Embryonic facial prominence (tissue), 1 donor: Measurements from ENCODE around the gene ZCCHC10.
"Not testable (repeated sequence)": the region's sequence is repeated elsewhere in the genome, so short reads cannot be mapped to it uniquely, and the experiment has no call there.

ENCODE experiments used
- DNase-seq: peaks from one replicate; pipeline ENCODE4 v3.0.0-alpha.2; 2016; ENCODE audit errors: extremely low spot score

ZCCHC10 gene

GRCh38 chr5:133025804-133026663 lies at the start of gene ZCCHC10:
Gene ZCCHC10, minus strand, starts transcription at chr5:133026549. Its CDS starts 12 bp downstream, at chr5:133026537.
- DNase-seq = peak; percentile 89

- DNase-seq = no peak
Measured at GRCh38 chr5:133075572-133076536, 49.5 kb upstream of the ZCCHC10 start.

DNA sequence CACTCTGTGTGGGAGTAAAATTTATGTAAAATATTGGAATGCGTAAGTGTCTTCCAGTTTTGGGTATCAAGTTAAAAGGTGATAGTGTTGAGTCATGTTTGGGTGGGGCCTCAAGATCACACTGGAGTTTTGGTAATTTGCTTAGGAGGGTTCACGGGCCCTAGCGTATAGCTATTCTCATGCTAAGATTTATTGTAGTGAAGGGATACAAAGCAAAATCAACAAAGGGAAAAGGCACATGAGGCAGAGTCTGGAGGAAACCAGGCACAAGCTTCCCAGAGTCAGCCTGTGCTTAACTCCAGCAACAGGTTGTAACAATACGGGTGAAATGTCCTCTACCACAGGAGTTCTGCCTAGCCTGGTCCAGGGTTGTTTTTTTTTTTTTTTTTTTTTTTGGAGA lies 45.7 kb upstream of the ZCCHC10 start:
- DNase-seq = no peak

GRCh38 chr5:133066045-133066444 lies 39.7 kb upstream of the ZCCHC10 start:
- DNase-seq = no peak

DNA sequence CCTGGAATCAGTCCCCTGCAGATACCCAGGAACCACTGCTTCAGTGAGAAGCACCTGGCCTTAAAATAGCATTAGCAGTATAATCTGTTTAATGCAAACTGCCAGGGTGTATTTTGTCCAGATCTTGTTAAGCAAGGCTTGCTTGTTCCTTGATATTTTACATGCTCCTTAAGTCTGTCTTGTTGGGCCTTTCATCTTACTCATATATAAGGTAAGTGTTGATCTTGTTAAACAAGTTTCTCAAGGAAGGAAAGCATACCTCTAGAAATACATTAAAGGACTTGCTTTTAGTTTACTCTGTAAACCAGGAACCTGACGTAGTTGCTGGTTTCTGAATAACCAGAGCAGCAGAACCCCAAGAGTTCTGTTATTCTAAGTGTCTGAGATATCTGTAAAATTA lies 39.1 kb upstream of the ZCCHC10 start:
- DNase-seq = no peak

- DNase-seq = no peak
Measured at GRCh38 chr5:133063965-133064364, 37.6 kb upstream of the ZCCHC10 start.

- DNase-seq = no peak
Measured at GRCh38 chr5:133062276-133062675, 35.9 kb upstream of the ZCCHC10 start.

GRCh38 chr5:133059621-133060020 lies 33.3 kb upstream of the ZCCHC10 start:
- DNase-seq = no peak

GRCh38 chr5:133056891-133057290 lies 30.5 kb upstream of the ZCCHC10 start:
- DNase-seq = no peak

GRCh38 chr5:133054697-133055471 lies 28.5 kb upstream of the ZCCHC10 start:
- DNase-seq = no peak

GRCh38 chr5:133053448-133053847 lies 27.1 kb upstream of the ZCCHC10 start:
- DNase-seq = no peak

- peak; percentile 20 for DNase-seq
Measured at GRCh38 chr5:133052317-133053175, 26.2 kb upstream of the ZCCHC10 start.

GRCh38 chr5:133051542-133052316 lies 25.4 kb upstream of the ZCCHC10 start, which contains the start of gene HSPA4:
Gene HSPA4, plus strand, starts transcription at chr5:133052013. Its CDS starts 238 bp downstream, at chr5:133052251.
- peak; percentile 98 for DNase-seq

DNA sequence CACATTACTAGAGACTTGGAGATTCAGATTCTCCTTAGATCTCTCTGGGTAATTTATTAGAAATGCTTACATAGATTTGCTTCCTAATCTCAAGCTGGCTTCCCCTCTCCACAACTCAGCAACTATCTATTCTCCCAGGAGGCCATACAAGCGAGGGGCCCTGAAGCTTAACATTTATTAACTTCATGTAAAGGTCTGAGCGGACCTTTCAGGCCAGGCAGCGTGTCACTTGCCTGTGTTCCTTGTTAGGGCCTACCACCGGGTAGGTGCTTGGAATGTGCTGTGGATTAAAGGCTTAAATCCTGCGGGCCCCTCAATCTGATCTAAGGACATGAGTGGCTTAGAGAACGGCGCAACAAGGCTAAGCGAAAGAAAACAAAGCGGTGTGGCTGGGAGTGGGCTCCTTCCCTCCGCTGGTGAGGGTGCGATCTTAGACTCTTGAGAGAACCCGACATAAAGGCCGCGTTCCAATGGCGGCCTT lies 24.8 kb upstream of the ZCCHC10 start:
- DNase-seq = no peak

DNA sequence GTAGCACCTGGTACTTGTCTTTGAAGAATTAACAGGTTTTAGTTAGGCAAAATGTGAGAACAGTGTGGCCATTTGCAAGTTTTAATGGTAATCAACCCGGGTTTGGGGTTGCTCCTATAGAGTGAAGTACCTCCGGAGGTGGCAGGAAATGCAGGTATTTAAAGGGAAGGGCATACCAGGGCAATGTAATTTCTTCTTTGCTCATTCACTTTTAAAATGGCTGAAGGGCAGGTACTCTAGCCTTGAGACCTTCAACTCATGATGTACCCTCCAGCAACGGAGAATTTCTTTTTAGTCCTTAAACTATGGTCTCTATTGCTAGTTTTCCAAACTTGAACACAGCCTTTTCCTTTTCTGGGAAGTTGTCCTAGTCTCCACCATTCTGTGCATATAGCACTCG lies 24.2 kb upstream of the ZCCHC10 start:
- no peak for DNase-seq

DNA sequence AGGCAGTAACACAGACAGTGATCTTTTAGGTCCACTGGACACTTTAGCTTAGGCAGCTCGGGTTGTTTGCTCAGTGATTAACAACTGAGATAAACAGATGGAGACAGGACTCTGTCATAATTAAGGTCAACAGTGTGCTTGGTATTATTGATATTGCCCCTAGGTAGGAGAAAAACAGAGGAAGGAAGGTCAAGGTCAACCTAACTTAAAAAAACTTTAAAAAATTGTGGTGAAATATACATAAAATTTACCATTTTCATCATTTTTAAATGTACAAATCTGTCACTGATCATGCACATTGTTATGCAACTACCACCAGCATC lies 23.3 kb upstream of the ZCCHC10 start:
- DNase-seq = no peak

DNA sequence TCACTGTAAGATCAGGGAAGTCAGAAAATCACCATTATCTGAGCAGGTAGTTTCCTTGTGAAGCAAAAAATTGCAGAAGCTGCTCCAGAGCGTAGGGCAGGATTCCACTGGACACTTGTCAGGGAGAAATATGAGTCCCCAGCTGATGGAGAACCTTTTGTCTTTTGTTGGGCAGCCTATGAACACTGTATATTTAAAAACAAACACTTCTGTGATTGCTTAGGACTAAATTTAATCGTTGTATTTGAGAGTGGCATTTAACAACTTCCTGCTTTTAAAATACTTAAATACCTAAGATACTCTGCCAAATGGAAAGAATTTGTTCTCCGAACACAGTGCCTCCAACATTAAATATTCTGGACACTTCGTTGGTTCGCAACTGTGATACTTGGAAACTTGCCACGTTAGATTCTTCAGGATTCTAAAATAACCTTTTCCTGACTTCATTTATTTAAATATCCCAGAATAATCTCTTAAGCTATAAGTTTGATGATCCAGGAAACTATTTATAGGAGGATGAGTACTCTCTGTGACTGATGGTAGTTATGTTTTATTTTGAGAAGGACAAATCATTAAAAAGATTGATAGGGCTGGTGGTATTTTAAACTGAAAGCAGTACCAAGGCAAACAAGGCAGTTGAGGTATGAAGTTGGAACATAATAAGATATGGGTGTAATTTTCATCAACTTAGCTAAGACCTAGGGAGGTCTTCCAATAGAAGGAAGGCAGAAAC lies 22.8 kb upstream of the ZCCHC10 start:
- DNase-seq = no peak

- no peak for DNase-seq
Measured at GRCh38 chr5:133047404-133047803, 21.1 kb upstream of the ZCCHC10 start.

DNA sequence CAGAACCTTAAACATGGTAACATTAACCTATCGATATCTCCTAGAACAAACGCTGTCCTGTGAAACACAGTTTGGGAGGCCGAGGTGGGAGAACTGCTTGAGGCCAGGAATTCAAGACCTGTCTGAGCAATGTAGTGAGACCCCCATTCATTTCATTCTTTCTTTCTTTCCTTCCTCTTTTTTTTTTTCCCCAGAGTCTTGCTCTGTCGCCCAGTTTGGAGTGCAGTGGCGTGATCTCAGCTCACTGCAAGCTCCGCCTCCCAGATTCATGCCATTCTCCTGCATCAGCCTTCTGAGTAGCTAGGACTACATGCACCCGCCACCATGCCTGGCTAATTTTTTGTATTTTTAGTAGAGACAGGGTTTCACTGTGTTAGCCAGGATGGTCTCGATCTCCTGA lies 20.2 kb upstream of the ZCCHC10 start:
- DNase-seq = not testable (repeated sequence)
